Smooth muscle cell (in vitro differentiated cells): ENCODE measurements around the gene KIAA0408. TPM values are rescaled to one million over a fixed set of nuclear protein-coding genes. Genes with fewer than 3 reads are reported as not detected.

ENCODE experiments used
- DNase-seq: peaks from one replicate; lab custom pipeline; 2025; ENCODE audit not compliant: unreplicated experiment; lab: John Stamatoyannopoulos, UW
- H2AFZ ChIP-seq: fragments of 200-600 bp; sonication (generic); 2 replicates; pipeline ENCODE4 v1.6.0; 2016; ENCODE audit warnings: antibody characterized with exemption, low read depth, mild to moderate bottlenecking
- H3F3A ChIP-seq: fragments of 200-600 bp; sonication (generic); 2 replicates; pipeline ENCODE4 v1.6.0; 2017; ENCODE audit warnings: antibody characterized with exemption, low read depth
- H3K27ac ChIP-seq: fragments of 200-600 bp; sonication (generic); 2 replicates; pipeline ENCODE4 v1.5.1; 2016; ENCODE audit warnings: low read depth, mild to moderate bottlenecking
- H3K27me3 ChIP-seq: fragments of 200-600 bp; sonication (generic); 2 replicates; pipeline ENCODE4 v1.6.1; 2016; ENCODE audit warnings: low read depth, mild to moderate bottlenecking
- H3K36me3 ChIP-seq: fragments of 200-600 bp; sonication (generic); 2 replicates; pipeline ENCODE4 v1.5.1; 2016; ENCODE audit warnings: low read depth
- H3K4me1 ChIP-seq: fragments of 200-600 bp; sonication (generic); 2 replicates; pipeline ENCODE4 v1.5.1; 2016; ENCODE audit warnings: low read depth
- H3K4me2 ChIP-seq: fragments of 200-600 bp; sonication (generic); 2 replicates; pipeline ENCODE4 v1.6.0; 2016; ENCODE audit warnings: mild to moderate bottlenecking
- H3K4me3 ChIP-seq: fragments of 200-600 bp; sonication (generic); 2 replicates; pipeline ENCODE4 v1.5.1; 2016; ENCODE audit warnings: mild to moderate bottlenecking
- H3K79me2 ChIP-seq: fragments of 200-600 bp; sonication (generic); 2 replicates; pipeline ENCODE4 v1.6.0; 2016; ENCODE audit warnings: low read depth, mild to moderate bottlenecking
- H3K9ac ChIP-seq: fragments of 200-600 bp; sonication (generic); 2 replicates; pipeline ENCODE4 v1.6.0; 2016; ENCODE audit warnings: low read depth
- H3K9me3 ChIP-seq: fragments of 200-600 bp; sonication (generic); replicated peaks from 2 replicates; pipeline ENCODE4 v1.5.1; 2016; ENCODE audit warnings: low read depth
- H4K20me1 ChIP-seq: fragments of 200-600 bp; sonication (generic); 2 replicates; pipeline ENCODE4 v1.6.0; 2016; ENCODE audit warnings: low read depth
- WGBS: methylation state at CpG from one replicate; pipeline ENCODE4 v1.1.7; 2016; ENCODE audit warnings: low lambda C conversion rate; 5-methylcytosine and 5-hydroxymethylcytosine counted together
- polyA plus RNA-seq: library from polyadenylated mRNA; unstranded; fragments of >200 nt; fragmentation: Nextera tagmentation; extraction: Ambion mirVana; gene quantifications from 2 replicates; pipeline ENCODE4 v1.2.1, GENCODE V29; 2016
- total RNA-seq: library from RNA; depleted of rRNA; stranded (reverse); fragments of >200 nt; gene quantifications from 2 replicates; pipeline ENCODE4 v1.2.3, GENCODE V29; 2014
- TF ChIP-seq, protein P1 (sequence below): fragments of 200-600 bp; sonication (generic); IDR thresholded peaks from 2 replicates; pipeline ENCODE4 v1.5.1; 2017; ENCODE audit warnings: borderline replicate concordance, mild to moderate bottlenecking, antibody characterized with exemption; ENCODE audit not compliant: insufficient read depth, poor library complexity, severe bottlenecking

The KIAA0408 gene
- total and polyA plus RNA-seq, 2 experiments from 2014 or later: 2.8 to 8.9 TPM

DNA sequence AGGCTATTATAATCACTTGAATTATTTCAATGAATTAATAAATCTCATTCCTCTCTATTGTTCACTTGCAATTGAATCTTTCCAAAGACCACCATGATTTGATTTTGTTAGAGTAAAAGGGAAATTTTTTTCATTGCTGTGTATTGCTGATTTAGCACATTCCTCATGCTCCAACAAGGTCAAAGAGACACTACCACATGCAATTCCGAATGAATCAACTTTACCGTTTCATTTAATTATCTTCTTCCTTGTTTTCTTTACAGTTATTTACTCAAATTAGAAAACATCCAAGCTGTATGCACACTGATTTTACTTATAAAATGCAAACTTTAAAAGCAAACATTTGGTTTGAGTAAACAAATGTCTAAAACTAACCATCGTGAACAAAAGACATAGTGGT lies 967 bp downstream of the KIAA0408 start:
- peak overlapping the region; percentile 78 for H2AFZ ChIP-seq
- no peaks in the 10 kb centered on the region for H3K27me3 ChIP-seq
- H3F3A ChIP-seq: peaks cover 20% of the 10 kb centered on the region
- H3K4me2 ChIP-seq: peak overlapping the region; percentile 79
- DNase-seq: no peak
- H3K79me2 ChIP-seq: peaks cover 6% of the 10 kb centered on the region
- peak overlapping the region; percentile 93 for H3K27ac ChIP-seq
- H3K9ac ChIP-seq: peak overlapping the region; percentile 74
- H3K9me3 ChIP-seq: no peaks in the 10 kb centered on the region
- H4K20me1 ChIP-seq: no peaks in the 10 kb centered on the region
- no peaks in the 10 kb centered on the region for H3K36me3 ChIP-seq
- H3K4me1 ChIP-seq: peaks cover 20% of the 10 kb centered on the region
- 52% methylated on average over 3 of the region's 3 CpGs for WGBS
- H3K4me3 ChIP-seq: peak overlapping the region; percentile 51
- TF ChIP-seq, protein P1, sequence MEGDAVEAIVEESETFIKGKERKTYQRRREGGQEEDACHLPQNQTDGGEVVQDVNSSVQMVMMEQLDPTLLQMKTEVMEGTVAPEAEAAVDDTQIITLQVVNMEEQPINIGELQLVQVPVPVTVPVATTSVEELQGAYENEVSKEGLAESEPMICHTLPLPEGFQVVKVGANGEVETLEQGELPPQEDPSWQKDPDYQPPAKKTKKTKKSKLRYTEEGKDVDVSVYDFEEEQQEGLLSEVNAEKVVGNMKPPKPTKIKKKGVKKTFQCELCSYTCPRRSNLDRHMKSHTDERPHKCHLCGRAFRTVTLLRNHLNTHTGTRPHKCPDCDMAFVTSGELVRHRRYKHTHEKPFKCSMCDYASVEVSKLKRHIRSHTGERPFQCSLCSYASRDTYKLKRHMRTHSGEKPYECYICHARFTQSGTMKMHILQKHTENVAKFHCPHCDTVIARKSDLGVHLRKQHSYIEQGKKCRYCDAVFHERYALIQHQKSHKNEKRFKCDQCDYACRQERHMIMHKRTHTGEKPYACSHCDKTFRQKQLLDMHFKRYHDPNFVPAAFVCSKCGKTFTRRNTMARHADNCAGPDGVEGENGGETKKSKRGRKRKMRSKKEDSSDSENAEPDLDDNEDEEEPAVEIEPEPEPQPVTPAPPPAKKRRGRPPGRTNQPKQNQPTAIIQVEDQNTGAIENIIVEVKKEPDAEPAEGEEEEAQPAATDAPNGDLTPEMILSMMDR: no peak

GRCh38 chr6:127457456-127458064 lies 1.6 kb downstream of the KIAA0408 start:
- 60% methylated on average over 3 of the region's 3 CpGs for WGBS
- H3K4me3 ChIP-seq: peak overlapping the region; percentile 51

GRCh38 chr6:127456465-127456864 lies 2.7 kb downstream of the KIAA0408 start:
- TF ChIP-seq, protein P1: no peak
- Histone ChIP-seq H3K36me3 (no peaks in the 10 kb centered on the region), H4K20me1 (no peaks in the 10 kb centered on the region), H3K79me2 (peaks cover 6% of the 10 kb centered on the region), H3K9me3 (no peaks in the 10 kb centered on the region), H3K4me2 (no peak overlapping the region), H3K27ac (no peak overlapping the region), H3K9ac (no peak overlapping the region), H3F3A (peaks cover 20% of the 10 kb centered on the region), H3K4me1 (peaks cover 20% of the 10 kb centered on the region), H2AFZ (no peak overlapping the region), H3K27me3 (no peaks in the 10 kb centered on the region), H3K4me3 (no peak overlapping the region)
- DNase-seq: no peak
- WGBS: 94% methylated on average over 3 of the region's 3 CpGs

More at GRCh38 chr6:127457456-127458064, 1.6 kb downstream of the KIAA0408 start:
- Histone ChIP-seq H3K79me2 (peaks cover 6% of the 10 kb centered on the region), H3K4me2 (peak overlapping the region; percentile 79), H4K20me1 (no peaks in the 10 kb centered on the region), H2AFZ (peak overlapping the region; percentile 22), H3F3A (peaks cover 20% of the 10 kb centered on the region), H3K27me3 (no peaks in the 10 kb centered on the region), H3K36me3 (no peaks in the 10 kb centered on the region), H3K9ac (no peak overlapping the region), H3K4me1 (peaks cover 20% of the 10 kb centered on the region), H3K27ac (peak overlapping the region; percentile 93), H3K9me3 (no peaks in the 10 kb centered on the region)
- TF ChIP-seq, protein P1: no peak
- no peak for DNase-seq
